ENCODE results near the gene ATE1. TPM values are rescaled to one million over a fixed set of nuclear protein-coding genes. Genes with fewer than 3 reads are reported as not detected.

Gene ATE1
- polyA plus RNA-seq, 1 experiment, result 17.9 TPM

- CTCF ChIA-PET, result interaction anchor here (0.5 to 1.2 kb wide), 3 partner anchors 14 to 80 kb away, joined by 3 to 7 read pairs (median 3); no protein-coding TSS in a partner anchor
- Histone ChIP-seq H3K27ac (ENCODE audit: low read depth, low read length) (no peak overlapping the region), H3K4me3 (ENCODE audit: low read depth, low read length) (no peak overlapping the region), H3K27me3 (ENCODE audit: control insufficient read depth, insufficient read depth, low read length) (no peaks in the 10 kb centered on the region), H3K9me3 (ENCODE audit: control insufficient read depth, insufficient read depth, low read length) (no peaks in the 10 kb centered on the region)
- no peak for DNase-seq (ENCODE audit: low read depth, low spot score)
- POLR2A ChIA-PET, result no interaction called here
- no peak for TF ChIP-seq CTCF (IDR thresholded peaks at IDR 0.05; ENCODE audit: low read depth, low read length)
Measured at GRCh38 chr10:121845044-121845784, 82.6 kb downstream of the ATE1 start.

DNA sequence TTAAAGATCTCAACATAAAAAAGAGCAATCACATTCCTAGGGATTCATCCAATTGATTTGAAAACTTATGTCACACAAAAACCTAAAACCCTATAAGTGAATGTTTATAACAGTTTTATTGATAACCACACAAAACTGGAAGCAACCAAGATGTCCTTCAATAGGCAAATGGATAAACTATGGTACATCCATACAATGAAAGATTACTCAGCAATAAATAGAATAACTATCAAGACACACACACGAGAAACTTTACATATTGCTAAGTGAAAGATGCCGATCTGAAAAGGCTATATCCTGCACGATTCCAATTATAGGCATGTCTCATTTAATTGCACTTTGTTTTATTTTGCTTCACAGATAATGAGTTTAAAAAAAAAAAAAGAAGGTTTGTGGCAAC, 83.3 kb downstream of the ATE1 start:
- H3K9me3 ChIP-seq (ENCODE audit: control insufficient read depth, insufficient read depth, low read length), result no peaks in the 10 kb centered on the region
- H3K27me3 ChIP-seq (ENCODE audit: control insufficient read depth, insufficient read depth, low read length), result no peaks in the 10 kb centered on the region
- DNase-seq (ENCODE audit: low read depth, low spot score), result no peak
- CTCF ChIA-PET, result no interaction called here
- POLR2A ChIA-PET, result no interaction called here
- no peak for TF ChIP-seq CTCF (IDR thresholded peaks at IDR 0.05; ENCODE audit: low read depth, low read length)
- no peak overlapping the region for H3K4me3 ChIP-seq (ENCODE audit: low read depth, low read length)
- no peak overlapping the region for H3K27ac ChIP-seq (ENCODE audit: low read depth, low read length)

DNA sequence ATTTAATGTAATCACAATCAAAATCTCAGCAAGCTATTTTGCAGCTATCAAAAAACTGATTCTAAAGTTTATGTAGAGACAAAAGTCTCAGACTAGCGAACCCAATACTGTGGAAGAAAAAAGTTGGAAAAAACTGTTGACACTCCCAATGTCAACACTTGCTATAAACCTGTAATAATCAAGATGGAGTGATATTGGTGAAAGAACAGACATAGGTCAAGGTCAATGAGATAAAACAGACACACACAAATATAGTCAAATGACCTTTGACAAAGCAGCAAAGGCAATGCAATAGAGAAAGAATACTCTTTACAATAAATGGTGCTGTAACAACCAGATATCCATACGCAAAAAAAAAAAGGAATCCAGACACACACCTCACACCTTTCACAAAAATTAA, 84.5 kb downstream of the ATE1 start:
- Histone ChIP-seq H3K27ac (ENCODE audit: low read depth, low read length) (no peak overlapping the region), H3K4me3 (ENCODE audit: low read depth, low read length) (no peak overlapping the region), H3K27me3 (ENCODE audit: control insufficient read depth, insufficient read depth, low read length) (no peaks in the 10 kb centered on the region), H3K9me3 (ENCODE audit: control insufficient read depth, insufficient read depth, low read length) (no peaks in the 10 kb centered on the region)
- no peak for TF ChIP-seq CTCF (IDR thresholded peaks at IDR 0.05; ENCODE audit: low read depth, low read length)
- no peak for DNase-seq (ENCODE audit: low read depth, low spot score)
- ChIA-PET CTCF (interaction anchor here (0.9 to 1.7 kb wide), 2 partner anchors 19 to 20 kb away, joined by 3 to 7 read pairs; no protein-coding TSS in a partner anchor), POLR2A (no interaction called here)

- POLR2A ChIA-PET, result no interaction called here
- no peak overlapping the region for H3K27ac ChIP-seq (ENCODE audit: low read depth, low read length)
- CTCF ChIA-PET, result interaction anchor here (0.9 to 1.7 kb wide), 3 partner anchors 17 to 59 kb away, joined by 3 to 7 read pairs (median 3); no protein-coding TSS in a partner anchor
- H3K4me3 ChIP-seq (ENCODE audit: low read depth, low read length), result no peak overlapping the region
- H3K27me3 ChIP-seq (ENCODE audit: control insufficient read depth, insufficient read depth, low read length), result no peaks in the 10 kb centered on the region
- no peak for DNase-seq (ENCODE audit: low read depth, low spot score)
- TF ChIP-seq CTCF (IDR thresholded peaks at IDR 0.05; ENCODE audit: low read depth, low read length), result no peak
- no peaks in the 10 kb centered on the region for H3K9me3 ChIP-seq (ENCODE audit: control insufficient read depth, insufficient read depth, low read length)
Measured at GRCh38 chr10:121841862-121842261, 86.0 kb downstream of the ATE1 start.

- H3K27me3 ChIP-seq (ENCODE audit: control insufficient read depth, insufficient read depth, low read length), result no peaks in the 10 kb centered on the region
- POLR2A ChIA-PET, result no interaction called here
- no peak for TF ChIP-seq CTCF (IDR thresholded peaks at IDR 0.05; ENCODE audit: low read depth, low read length)
- DNase-seq (ENCODE audit: low read depth, low spot score), result no peak
- H3K9me3 ChIP-seq (ENCODE audit: control insufficient read depth, insufficient read depth, low read length), result no peaks in the 10 kb centered on the region
- no peak overlapping the region for H3K27ac ChIP-seq (ENCODE audit: low read depth, low read length)
- CTCF ChIA-PET, result interaction anchor here (0.5 to 2.2 kb wide), 3 partner anchors 15 to 212 kb away, joined by 4 to 12 read pairs (median 8); no protein-coding TSS in a partner anchor
- no peak overlapping the region for H3K4me3 ChIP-seq (ENCODE audit: low read depth, low read length)
Measured at GRCh38 chr10:121838931-121839330, 88.9 kb downstream of the ATE1 start.
